DND-41 (cell line): ENCODE measurements around the gene PRR7.

Source experiments
- ATAC-seq: fragments of 200-7000 bp; cut with Tn5 transposase; 3 replicates; pipeline ENCODE4 v1.9.1; 2021; ENCODE audit warnings: low read depth; ENCODE audit not compliant: insufficient read depth
- DNase-seq: peaks from one replicate; pipeline ENCODE4 v3.0.0-alpha.2; 2020
- H2AFZ ChIP-seq: 2 replicates; pipeline ENCODE4 v1.6.0; 2012; ENCODE audit warnings: low read depth, low read length
- H3K27ac ChIP-seq: 2 replicates; pipeline ENCODE4 v1.5.1; 2012; ENCODE audit warnings: low read length, inconsistent platforms
- H3K27me3 ChIP-seq: fragments of 200-600 bp; sonication (generic); 2 replicates; pipeline ENCODE4 v1.6.0; 2012; ENCODE audit warnings: low read length, mild to moderate bottlenecking, inconsistent platforms; ENCODE audit not compliant: insufficient read depth, poor library complexity
- H3K36me3 ChIP-seq: 2 replicates; pipeline ENCODE4 v1.5.1; 2012; ENCODE audit warnings: low read length, inconsistent platforms; ENCODE audit not compliant: insufficient read depth
- H3K4me1 ChIP-seq: 2 replicates; pipeline ENCODE4 v1.5.1; 2012; ENCODE audit warnings: mild to moderate bottlenecking, low read length; ENCODE audit not compliant: insufficient read depth
- H3K4me2 ChIP-seq: 2 replicates; pipeline ENCODE4 v1.6.0; 2012; ENCODE audit warnings: mild to moderate bottlenecking, moderate library complexity, low read length, inconsistent platforms; ENCODE audit not compliant: insufficient read depth
- H3K4me3 ChIP-seq, 2 experiments: fragments of 200-600 bp in 1 of 2; shearing (Covaris generic) in 1 of 2; 2 replicates each; pipeline ENCODE4 v1.5.1; 2012 to 2016; ENCODE audit warnings: inconsistent platforms in 2 of 2, low read length in 2 of 2, mild to moderate bottlenecking in 2 of 2, low read depth in 1 of 2, moderate library complexity in 1 of 2
- H3K79me2 ChIP-seq: 2 replicates; pipeline ENCODE4 v1.6.0; 2012; ENCODE audit warnings: low read length, inconsistent platforms; ENCODE audit not compliant: insufficient read depth
- H3K9ac ChIP-seq: 2 replicates; pipeline ENCODE4 v1.6.0; 2012; ENCODE audit warnings: low read depth, mild to moderate bottlenecking, inconsistent platforms, low read length, moderate library complexity
- H3K9me3 ChIP-seq: 2 replicates; pipeline ENCODE4 v1.5.1; 2012; ENCODE audit warnings: low read length, moderate library complexity, mild to moderate bottlenecking, inconsistent platforms; ENCODE audit not compliant: insufficient read depth, severe bottlenecking
- H4K20me1 ChIP-seq: 2 replicates; pipeline ENCODE4 v1.6.0; 2012; ENCODE audit warnings: low read length; ENCODE audit not compliant: insufficient read depth
- CTCF ChIP-seq: IDR thresholded peaks from 2 replicates; pipeline ENCODE4 v1.5.1; 2012; ENCODE audit warnings: borderline replicate concordance, low read length, moderate library complexity, mild to moderate bottlenecking; ENCODE audit not compliant: poor library complexity, severe bottlenecking; ENCODE audit errors: extremely low read depth
- EZH2 ChIP-seq: IDR thresholded peaks from 3 replicates; pipeline ENCODE4 v1.6.1; 2012; ENCODE audit warnings: borderline replicate concordance, low read depth, mild to moderate bottlenecking, moderate library complexity, low read length, inconsistent platforms; ENCODE audit not compliant: severe bottlenecking

PRR7 gene

DNA sequence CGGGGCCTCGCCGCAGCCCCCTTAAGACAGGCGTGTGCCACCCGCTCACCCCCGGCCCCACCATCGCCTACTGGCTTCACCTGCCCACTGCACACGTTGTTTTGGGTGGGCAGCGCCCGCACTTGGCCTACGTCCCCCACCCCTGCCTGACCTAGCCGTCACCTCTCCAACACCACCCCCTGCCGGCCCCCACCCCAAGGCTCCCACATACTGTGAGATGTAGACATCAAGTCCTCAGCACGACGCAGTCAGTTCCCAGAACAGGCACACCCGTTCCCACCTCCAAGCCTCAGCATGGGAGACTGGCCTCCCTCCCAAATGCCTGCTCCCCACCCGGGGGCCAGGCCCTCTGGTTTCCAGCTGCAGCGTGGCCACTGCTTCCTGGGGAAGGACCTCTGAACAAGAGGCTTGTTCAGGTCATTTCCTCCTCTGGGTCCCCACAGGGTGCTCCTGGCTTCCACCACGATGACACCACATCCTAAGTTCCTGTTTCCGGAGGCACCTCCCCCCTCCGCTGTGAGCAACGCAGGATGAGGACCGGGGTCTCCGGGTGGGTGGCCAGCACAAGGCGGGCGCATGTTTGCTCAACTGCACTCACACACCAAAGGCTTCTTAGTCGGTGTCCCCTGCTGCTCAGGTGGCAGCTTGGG, 15.5 kb downstream of the PRR7 start:
- TF ChIP-seq EZH2 (no peak), CTCF (no peak)
- no peaks in the 10 kb centered on the region for H3K27me3 ChIP-seq
- peaks cover 49% of the 10 kb centered on the region for H3K36me3 ChIP-seq
- no peaks in the 10 kb centered on the region for H3K4me1 ChIP-seq
- H3K4me3 ChIP-seq: no peak overlapping the region
- no peaks in the 10 kb centered on the region for H3K9me3 ChIP-seq
- H3K4me2 ChIP-seq: no peak overlapping the region
- DNase-seq (no peak), ATAC-seq (no peak)
- no peak overlapping the region for H3K27ac ChIP-seq
- peaks cover 23% of the 10 kb centered on the region for H4K20me1 ChIP-seq
- H3K9ac ChIP-seq: no peak overlapping the region
- no peaks in the 10 kb centered on the region for H3K79me2 ChIP-seq
- H2AFZ ChIP-seq: no peak overlapping the region

DNA sequence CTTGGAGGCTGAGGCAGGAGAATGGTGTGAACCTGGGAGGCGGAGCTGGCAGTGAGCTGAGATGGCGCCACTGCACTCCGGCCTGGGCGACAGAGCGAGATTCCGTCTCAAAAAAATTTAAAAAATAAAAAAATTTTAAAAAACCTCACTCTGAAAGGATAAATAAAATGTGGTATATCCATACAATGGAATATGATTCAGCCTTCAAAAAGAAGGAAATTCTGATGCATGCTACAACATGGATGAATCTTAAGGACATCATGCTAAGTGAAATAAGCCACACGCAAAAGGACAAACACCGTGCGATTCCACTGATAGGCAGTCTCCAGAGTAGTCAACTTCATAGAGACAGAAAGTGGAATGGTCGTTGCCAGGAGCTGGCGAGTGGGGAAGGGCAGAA, 18.4 kb downstream of the PRR7 start:
- H3K9me3 ChIP-seq: no peaks in the 10 kb centered on the region
- H3K4me2 ChIP-seq: no peak overlapping the region
- peaks cover 24% of the 10 kb centered on the region for H4K20me1 ChIP-seq
- DNase-seq (no peak), ATAC-seq (no peak)
- peaks cover 9% of the 10 kb centered on the region; the same call in 1 of the 2 replicates for H3K79me2 ChIP-seq
- no peak overlapping the region for H3K4me3 ChIP-seq
- H3K9ac ChIP-seq: no peak overlapping the region
- peaks cover 52% of the 10 kb centered on the region for H3K36me3 ChIP-seq
- no peak overlapping the region for H3K27ac ChIP-seq
- H3K4me1 ChIP-seq: no peaks in the 10 kb centered on the region
- H2AFZ ChIP-seq: no peak overlapping the region
- TF ChIP-seq EZH2: no peak
- TF ChIP-seq CTCF: no peak
- H3K27me3 ChIP-seq: no peaks in the 10 kb centered on the region

- Histone ChIP-seq H3K27me3 (no peaks in the 10 kb centered on the region), H3K4me1 (peaks cover 12% of the 10 kb centered on the region), H4K20me1 (peaks cover 38% of the 10 kb centered on the region), H3K9ac (no peak overlapping the region), H3K4me3 (no peak overlapping the region), H3K4me2 (no peak overlapping the region), H3K36me3 (peaks cover 60% of the 10 kb centered on the region), H3K79me2 (peaks cover 25% of the 10 kb centered on the region), H3K9me3 (no peaks in the 10 kb centered on the region), H2AFZ (no peak overlapping the region), H3K27ac (no peak overlapping the region)
- ATAC-seq (no peak), DNase-seq (no peak)
- TF ChIP-seq EZH2: no peak
- no peak for TF ChIP-seq CTCF
Measured at GRCh38 chr5:177466861-177467260, 20.2 kb downstream of the PRR7 start.
